ENCODE results near the gene TSPO2. TPM values are rescaled to one million over a fixed set of nuclear protein-coding genes. Genes with fewer than 3 reads are reported as not detected.
A peak's percentile ranks its signal among the peaks of the same experiment; 100 is the strongest.

Gene TSPO2
- total and polyA plus RNA-seq, 2 of the 13 experiments (the other 11 are each of a cell fraction or from before 2014, with no cell fraction given): 0.55 TPM; not detected in 1

- Histone ChIP-seq H4K20me1 (ENCODE audit: insufficient read depth, low read length) (peaks cover 17% of the 10 kb centered on the region), H3K27me3 (ENCODE audit: control insufficient read depth in 1 of 2, insufficient read depth in 2 of 2, low read length in 2 of 2) (no peaks in the 10 kb centered on the region; a peak in 2 of 5 replicates), H3K9ac (ENCODE audit: insufficient read depth, low read depth, low read length) (peak within 1 kb of the TSS; percentile 99), H3K4me1 (ENCODE audit: insufficient read depth, low read length) (peaks cover 43% of the 10 kb centered on the region), H3K36me3 (replicated peaks in 1 of 2; ENCODE audit: control insufficient read depth in 1 of 2, insufficient read depth in 2 of 2, low read length in 2 of 2) (peaks cover 0 to 18% of the 10 kb centered on the region in 2 experiments; a peak in 3 of 5 replicates), H3K4me2 (ENCODE audit: low read depth, low read length) (peak within 1 kb of the TSS; percentile 93), H2AFZ (ENCODE audit: low read length) (no peak within 1 kb of the TSS), H3K27ac (ENCODE audit: extremely low read length, insufficient read depth, low read length) (peak within 1 kb of the TSS; percentile 97), H3K79me2 (ENCODE audit: insufficient read depth, low read length) (peaks cover 50% of the 10 kb centered on the region), H3K9me3 (ENCODE audit: low read length) (no peaks in the 10 kb centered on the region), H3K4me3 (replicated peaks in 1 of 3; ENCODE audit: insufficient read depth in 1 of 3, low read depth in 2 of 3, low read length in 3 of 3) (peak within 1 kb of the TSS; percentile 97 to 100 (median 98))
- no TSS peak for BruUV-seq (replicated peaks)
- DNase-seq (ENCODE audit: low spot score) (no peak), FAIRE-seq (no peak), ATAC-seq (peak; percentile 90)
- POLR2A ChIA-PET: interaction anchor here (0.6 to 3.0 kb wide), 24 partner anchors 9 to 1491 kb away, joined by 3 to 46 read pairs (median 4); partner anchors contain the start of genes TSPO2, UBR2 and UNC5CL
- in situ Hi-C loops (cut with HindIII; ENCODE audit: extremely low pct_ligation_motif_present, low pct_unique_long_range_greater_than_20kb): loop anchor here (5.0 kb wide), 1 partner anchor 76 kb away; no protein-coding TSS in a partner anchor
- intact Hi-C loops (cut with micrococcal nuclease; ENCODE audit: unreplicated experiment): loop anchor here (2.0 kb wide), 2 partner anchors 114 to 174 kb away; no protein-coding TSS in a partner anchor
- CTCF ChIA-PET (ENCODE audit: low intra/inter-chr PET ratio, low total read pairs): no interaction called here
- WGBS (ENCODE audit: low lambda C conversion rate): 0% methylated on average over 8 of the region's 37 CpGs
- TF ChIP-seq THAP9 (CRISPR knock-in tag; IDR thresholded peaks at IDR 0.05; ENCODE audit: borderline replicate concordance): peak; percentile 99
- TF ChIP-seq SMAD9 (CRISPR knock-in tag; IDR thresholded peaks at IDR 0.05): no peak
- no peak for TF ChIP-seq E2F2 (CRISPR knock-in tag; IDR thresholded peaks at IDR 0.05; ENCODE audit: borderline replicate concordance)
- no peak for TF ChIP-seq FOSL1 (CRISPR knock-in tag; IDR thresholded peaks at IDR 0.05; ENCODE audit: borderline replicate concordance)
- TF ChIP-seq TP53 (CRISPR knock-in tag; conservative IDR thresholded peaks at IDR 0.05): no peak
- TF ChIP-seq KDM6A (CRISPR knock-in tag; IDR thresholded peaks at IDR 0.05; ENCODE audit: low read depth): no peak
- TF ChIP-seq KLF13 (CRISPR knock-in tag; IDR thresholded peaks at IDR 0.05): no peak
- TF ChIP-seq ZNF607 (CRISPR knock-in tag; IDR thresholded peaks at IDR 0.05; ENCODE audit: borderline replicate concordance): no peak
- TF ChIP-seq NR2F2 (IDR thresholded peaks at IDR 0.05; ENCODE audit: borderline replicate concordance, low read depth): no peak
- TF ChIP-seq ZNF747 (CRISPR knock-in tag; IDR thresholded peaks at IDR 0.05; ENCODE audit: borderline replicate concordance): peak; percentile 3; the same call in 1 of the 2 replicates
- peak; percentile 50; the same call in 1 of the 2 replicates for TF ChIP-seq THAP7 (CRISPR knock-in tag; IDR thresholded peaks at IDR 0.05)
- 0 out of 2 replicates have a peak, but pooled peaks have one; percentile 9 for TF ChIP-seq ZNF333 (CRISPR knock-in tag; IDR thresholded peaks at IDR 0.05; ENCODE audit: borderline replicate concordance)
- 0 out of 2 replicates have a peak, but pooled peaks have one; percentile 5 for TF ChIP-seq LBX2 (CRISPR knock-in tag; IDR thresholded peaks at IDR 0.05; ENCODE audit: borderline replicate concordance)
- no peak for TF ChIP-seq IKZF1 (IDR thresholded peaks at IDR 0.05)
- no peak for TF ChIP-seq SOX6 (IDR thresholded peaks at IDR 0.05)
- no peak for TF ChIP-seq SOX6 (CRISPR knock-in tag; IDR thresholded peaks at IDR 0.05)
- TF ChIP-seq MBD4 (IDR thresholded peaks at IDR 0.05; ENCODE audit: borderline replicate concordance, low read length): no peak
- no peak for TF ChIP-seq ZNF672 (CRISPR knock-in tag; IDR thresholded peaks at IDR 0.05)
- no peak for TF ChIP-seq ZNF83 (CRISPR knock-in tag; IDR thresholded peaks at IDR 0.05; ENCODE audit: borderline replicate concordance)
- no peak for TF ChIP-seq ZFP62 (CRISPR knock-in tag; IDR thresholded peaks at IDR 0.05)
- no peak for TF ChIP-seq SATB2 (CRISPR knock-in tag; IDR thresholded peaks at IDR 0.05)
- TF ChIP-seq DR1 (CRISPR knock-in tag; IDR thresholded peaks at IDR 0.05): no peak; the same call in 1 of the 2 replicates
Observed at GRCh38 chr6:41072836-41073202, 30.6 kb downstream of the TSPO2 start, which contains the start of gene NFYA. Gene NFYA, plus strand, starts transcription at chr6:41072974. Its CDS starts 6,116 bp downstream, at chr6:41079090.

Data from HepG2 (cell line).